Stimulated activated CD8-positive, alpha-beta memory T cell treated with anti-CD3 and anti-CD28 coated beads, Interleukin-4, amount 100 ng/mL, for 48 hours (primary cell): ENCODE data around the gene HOXB4.

Source experiments
- DNase-seq: peaks from one replicate; pipeline ENCODE4 v3.0.0-alpha.2; 2020

HOXB4 gene

GRCh38 chr17:48613862-48614694 lies 35.9 kb upstream of the HOXB4 start:
- peak; percentile 52 for DNase-seq

- DNase-seq = peak; percentile 67
Observed at GRCh38 chr17:48612854-48613691, 34.9 kb upstream of the HOXB4 start.

- DNase-seq = no peak
Observed at GRCh38 chr17:48612456-48612853, 34.3 kb upstream of the HOXB4 start.

GRCh38 chr17:48611681-48612455 lies 33.7 kb upstream of the HOXB4 start:
- no peak for DNase-seq

- DNase-seq = no peak
Observed at GRCh38 chr17:48611213-48611612, 33.1 kb upstream of the HOXB4 start.

GRCh38 chr17:48610282-48611211 lies 32.4 kb upstream of the HOXB4 start, which contains the start of gene HOXB7:
TSS of gene HOXB7 (minus strand) at chr17:48611017. CDS start at chr17:48610918, 99 bp downstream.
- DNase-seq = peak; percentile 87

- DNase-seq = no peak
Observed at GRCh38 chr17:48609759-48610281, 31.7 kb upstream of the HOXB4 start.

- DNase-seq = no peak
Observed at GRCh38 chr17:48609033-48609432, 30.9 kb upstream of the HOXB4 start.

- DNase-seq = no peak
Observed at GRCh38 chr17:48608494-48608834, 30.3 kb upstream of the HOXB4 start.

GRCh38 chr17:48606892-48607614 lies 28.9 kb upstream of the HOXB4 start:
- DNase-seq = no peak

- no peak for DNase-seq
Observed at GRCh38 chr17:48605991-48606891, 28.1 kb upstream of the HOXB4 start.

- no peak for DNase-seq
Observed at GRCh38 chr17:48605409-48605919, 27.3 kb upstream of the HOXB4 start.

- no peak for DNase-seq
Observed at GRCh38 chr17:48604770-48605329, 26.7 kb upstream of the HOXB4 start, which contains the start of gene HOXB6. TSS of gene HOXB6 (minus strand) at chr17:48604986. CDS start at chr17:48598150, 6,836 bp downstream.

- DNase-seq = no peak
Observed at GRCh38 chr17:48603959-48604769, 26.0 kb upstream of the HOXB4 start.

- no peak for DNase-seq
Observed at GRCh38 chr17:48601539-48602425, 23.6 kb upstream of the HOXB4 start.

- DNase-seq = no peak
Observed at GRCh38 chr17:48601207-48601538, 23.0 kb upstream of the HOXB4 start.
